Activated T-cell treated with anti-CD3 and anti-CD28 coated beads, Interleukin-2, amount 50 U/mL, for 4 hours (primary cell): ENCODE data around the gene ALPL. TPM values are rescaled to one million over a fixed set of nuclear protein-coding genes. Genes with fewer than 3 reads are reported as not detected.
"Not testable (repeated sequence)": the region's sequence is repeated elsewhere in the genome, so short reads cannot be mapped to it uniquely, and the experiment has no call there.

Experiments
- ATAC-seq, 2 donors: fragments of 200-7000 bp; cut with Tn5 transposase; one replicate each; pipeline ENCODE4 v1.10.0; 2021
- DNase-seq: peaks from one replicate; pipeline ENCODE4 v3.0.0-alpha.2; 2020
- H3K27me3 Mint-ChIP-seq: one replicate; pipeline ENCODE4 v1.8.0; 2021; ENCODE audit warnings: low read depth, mixed read lengths
- H3K36me3 Mint-ChIP-seq: one replicate; pipeline ENCODE4 v1.8.0; 2022; ENCODE audit warnings: mixed read lengths; ENCODE audit not compliant: insufficient read depth
- H3K4me1 Mint-ChIP-seq: one replicate; pipeline ENCODE4 v1.8.0; 2021; ENCODE audit warnings: low read depth, mixed read lengths
- H3K4me3 Mint-ChIP-seq: one replicate; pipeline ENCODE4 v1.8.0; 2021; ENCODE audit warnings: mild to moderate bottlenecking, moderate library complexity, mixed read lengths
- H3K9me3 Mint-ChIP-seq: one replicate; pipeline ENCODE4 v1.8.0; 2021; ENCODE audit warnings: mixed read lengths
- total RNA-seq, 3 donors: library from RNA; stranded (reverse); gene quantifications; one replicate each; pipeline ENCODE4 v1.2.1, GENCODE V29; 2021

ALPL gene
- total RNA-seq, 3 donors from 2014 or later = 0.33 to 0.38 (median 0.34) TPM

DNA sequence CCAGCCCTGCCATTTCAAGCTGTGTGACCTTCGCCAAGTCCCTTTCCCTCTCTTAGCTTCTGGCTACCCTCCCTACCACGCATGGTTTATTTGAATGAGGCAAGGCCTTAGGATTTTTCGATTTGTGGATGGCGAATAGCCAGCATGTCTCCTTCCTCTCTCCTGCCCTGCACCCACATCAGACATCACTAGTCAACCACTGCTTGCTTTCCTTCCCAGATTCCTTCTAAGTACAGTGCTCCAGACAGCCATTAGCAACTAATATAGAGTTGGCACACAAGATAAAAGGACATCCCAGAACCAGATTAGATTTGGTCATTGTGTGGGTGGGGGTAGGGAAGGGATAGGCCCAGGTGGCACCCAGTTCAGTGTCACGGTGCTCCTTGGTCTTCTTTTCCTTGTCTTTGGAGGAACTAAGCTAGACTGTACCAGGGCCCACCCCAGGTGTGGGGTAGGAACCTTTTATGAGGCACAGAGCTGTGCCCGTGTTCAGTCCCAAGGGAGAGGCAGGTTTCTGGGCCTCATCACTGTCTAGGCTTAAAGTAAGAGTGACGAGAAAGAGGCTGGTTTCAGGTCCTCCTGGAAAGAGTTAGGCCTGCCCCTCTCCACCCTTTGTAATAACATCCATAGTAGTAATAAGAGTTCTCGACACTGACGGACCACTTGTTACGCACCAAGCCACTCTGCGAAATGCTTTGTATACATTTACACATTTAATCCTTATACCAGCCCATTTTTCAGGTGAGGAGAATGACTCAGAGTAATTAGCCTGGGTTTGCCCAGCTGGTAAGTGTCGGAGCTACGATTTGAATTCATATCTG is 8.6 kb downstream of the ALPL start:
- DNase-seq = no peak
- no peak overlapping the region for H3K4me3 Mint-ChIP-seq
- H3K27me3 Mint-ChIP-seq = peaks cover 3% of the 10 kb centered on the region
- no peaks in the 10 kb centered on the region for H3K4me1 Mint-ChIP-seq
- no peak for ATAC-seq
- H3K36me3 Mint-ChIP-seq = no peaks in the 10 kb centered on the region
- H3K9me3 Mint-ChIP-seq = no peaks in the 10 kb centered on the region

DNA sequence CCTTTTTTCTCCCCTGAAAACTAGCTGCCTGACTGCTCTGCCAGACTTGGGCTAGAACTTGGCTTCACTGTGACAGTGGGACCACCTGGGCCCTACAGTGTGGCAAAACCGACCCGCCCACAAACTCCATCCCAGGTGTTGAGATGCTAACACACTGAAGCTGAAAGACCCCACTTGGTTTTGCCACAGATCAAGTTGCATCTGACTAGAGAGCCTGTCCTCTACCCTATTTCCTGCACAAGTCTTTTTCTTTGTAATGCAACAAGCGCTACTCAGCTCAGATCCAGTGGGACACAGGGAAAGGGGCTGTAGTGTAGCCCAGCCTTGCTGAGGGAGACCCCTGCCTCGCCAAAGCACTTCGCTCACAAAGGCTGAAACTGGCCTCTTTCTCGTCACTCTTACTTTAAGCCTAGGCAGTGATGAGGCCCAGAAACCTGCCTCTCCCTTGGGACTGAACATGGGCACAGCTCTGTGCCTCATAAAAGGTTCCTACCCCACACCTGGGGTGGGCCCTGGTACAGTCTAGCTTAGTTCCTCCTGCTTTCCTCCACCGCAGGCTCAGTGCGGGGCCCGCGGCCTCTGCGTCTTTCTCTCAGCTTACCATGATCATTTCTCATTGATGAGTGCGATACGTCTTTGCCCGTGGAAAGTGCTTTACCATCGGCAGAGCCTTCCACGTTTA is 9.7 kb downstream of the ALPL start:
- no peak for DNase-seq
- no peaks in the 10 kb centered on the region for H3K4me1 Mint-ChIP-seq
- H3K36me3 Mint-ChIP-seq = no peaks in the 10 kb centered on the region
- no peak overlapping the region for H3K4me3 Mint-ChIP-seq
- ATAC-seq = no peak
- no peaks in the 10 kb centered on the region for H3K9me3 Mint-ChIP-seq
- H3K27me3 Mint-ChIP-seq = peaks cover 3% of the 10 kb centered on the region

DNA sequence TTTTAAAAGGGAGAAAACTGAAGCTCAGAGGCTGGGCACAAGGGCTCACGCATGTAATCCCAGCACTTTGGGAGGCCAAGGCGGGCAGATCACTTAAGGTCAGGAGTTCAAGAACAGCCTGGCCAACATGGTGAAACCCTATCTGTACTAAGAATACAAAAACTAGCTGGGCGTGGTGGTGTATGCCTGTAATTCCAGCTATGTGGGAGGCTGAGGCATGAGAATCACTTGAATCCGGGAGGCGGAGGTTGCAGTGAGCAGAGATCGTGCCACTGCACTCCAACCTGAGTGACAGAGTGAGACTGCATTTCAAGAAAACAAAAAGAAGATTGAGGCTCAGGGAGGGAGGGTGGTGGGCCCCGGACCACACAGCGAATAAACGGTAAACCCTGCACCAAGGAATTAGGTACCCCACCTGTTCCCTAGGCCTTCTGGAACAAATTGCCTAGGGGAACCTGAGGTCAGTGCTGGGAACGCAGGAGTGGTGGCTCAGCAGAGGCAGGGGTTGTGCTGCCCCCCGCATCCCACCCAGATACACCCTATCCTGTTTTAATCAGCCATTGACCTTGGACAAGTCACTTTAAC is 10.4 kb downstream of the ALPL start:
- ATAC-seq, H3K27me3 Mint-ChIP-seq, H3K36me3 Mint-ChIP-seq, H3K9me3 Mint-ChIP-seq, H3K4me3 Mint-ChIP-seq, H3K4me1 Mint-ChIP-seq, DNase-seq: not testable (repeated sequence)

DNA sequence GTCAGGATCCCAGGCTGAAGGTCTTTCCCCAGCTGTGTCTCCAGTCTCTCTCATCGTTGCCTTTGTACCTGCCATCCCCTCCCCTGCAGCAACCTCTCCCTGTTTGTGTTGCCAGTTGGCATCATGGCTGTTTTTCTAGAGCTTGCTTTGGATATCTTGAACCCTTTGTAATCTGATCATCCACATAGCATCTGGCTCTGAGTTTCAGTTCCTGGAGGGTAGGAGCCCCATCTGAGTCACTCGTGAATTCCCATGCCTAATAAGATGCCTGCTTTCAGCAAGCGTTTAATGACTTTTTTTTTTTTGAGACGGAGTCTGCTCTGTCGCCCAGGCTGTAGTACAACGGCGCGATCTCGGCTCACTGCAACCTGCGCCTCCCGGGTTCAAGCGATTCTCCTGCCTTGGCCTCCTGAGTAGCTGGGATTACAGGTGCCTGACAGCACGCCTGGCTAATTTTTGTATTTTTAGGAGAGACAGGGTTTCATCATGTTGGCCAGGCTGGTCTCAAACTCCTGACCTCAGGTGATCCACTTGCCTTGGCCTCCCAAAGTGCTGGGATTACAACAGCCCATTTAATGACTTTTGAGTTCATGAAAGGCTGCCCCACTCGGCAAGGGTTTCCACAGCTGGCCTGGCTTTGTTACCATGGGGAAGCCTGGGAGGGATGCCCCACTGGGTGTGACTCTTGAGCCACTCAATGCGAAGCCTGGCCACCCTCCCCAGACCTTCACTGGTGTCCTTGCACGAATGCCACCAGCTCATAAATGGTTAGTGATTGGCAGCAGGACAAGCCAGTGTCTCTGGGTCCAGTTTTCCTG is 11.9 kb downstream of the ALPL start:
- H3K4me1 Mint-ChIP-seq = no peaks in the 10 kb centered on the region
- no peaks in the 10 kb centered on the region for H3K36me3 Mint-ChIP-seq
- H3K9me3 Mint-ChIP-seq = no peaks in the 10 kb centered on the region
- no peak for DNase-seq
- no peak overlapping the region for H3K4me3 Mint-ChIP-seq
- peaks cover 2% of the 10 kb centered on the region for H3K27me3 Mint-ChIP-seq
- no peak for ATAC-seq

DNA sequence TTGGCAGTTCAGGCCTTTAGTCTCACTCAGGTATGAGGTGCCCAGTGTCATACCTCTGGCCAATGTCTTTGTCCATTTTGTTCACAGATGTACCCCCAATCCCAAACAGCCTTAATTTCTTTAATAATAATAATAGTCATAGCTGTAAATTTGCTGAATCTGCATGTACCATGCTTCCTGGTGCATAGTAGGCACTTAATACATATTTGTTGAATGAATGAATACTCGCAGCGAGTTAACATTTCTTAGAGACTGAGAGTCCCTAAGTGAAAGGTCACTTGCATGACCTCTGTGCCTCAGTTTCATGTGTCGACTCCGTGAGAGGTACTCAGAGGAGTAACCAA is 12.5 kb downstream of the ALPL start:
- H3K27me3 Mint-ChIP-seq = no peaks in the 10 kb centered on the region

DNA sequence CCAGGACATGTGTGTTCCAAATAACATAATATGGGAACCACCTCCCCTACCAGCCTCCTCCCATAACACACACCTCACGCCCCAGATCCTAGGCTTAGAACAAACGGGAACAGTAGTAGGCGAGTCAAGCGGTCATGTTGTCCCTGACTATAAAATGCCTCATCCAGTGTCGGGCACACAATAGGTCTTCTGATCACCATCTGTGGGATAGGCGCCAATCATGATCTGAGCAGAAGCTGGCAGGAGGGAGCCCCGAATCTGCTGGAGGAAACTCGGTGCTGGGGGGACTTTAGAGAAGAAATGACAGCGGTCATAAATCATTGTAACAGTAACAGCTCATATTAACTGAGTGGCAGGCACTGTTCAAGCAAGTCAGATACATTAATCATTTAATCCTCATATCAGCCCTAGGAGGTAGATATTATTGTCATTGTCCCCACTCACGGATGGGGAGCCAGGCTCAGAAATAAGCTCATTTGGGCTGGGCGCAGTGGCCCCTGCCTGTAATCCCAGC is 13.4 kb downstream of the ALPL start:
- ATAC-seq = no peak
- Mint-ChIP-seq H3K9me3 (no peaks in the 10 kb centered on the region), H3K4me1 (no peaks in the 10 kb centered on the region), H3K27me3 (no peaks in the 10 kb centered on the region), H3K36me3 (no peaks in the 10 kb centered on the region), H3K4me3 (no peak overlapping the region)
- DNase-seq = no peak

More for the DNA sequence above, 12.5 kb downstream of the ALPL start:
- no peak for DNase-seq
- H3K4me1 Mint-ChIP-seq = no peaks in the 10 kb centered on the region
- no peaks in the 10 kb centered on the region for H3K9me3 Mint-ChIP-seq
- ATAC-seq = no peak
- no peak overlapping the region for H3K4me3 Mint-ChIP-seq
- H3K36me3 Mint-ChIP-seq = no peaks in the 10 kb centered on the region

DNA sequence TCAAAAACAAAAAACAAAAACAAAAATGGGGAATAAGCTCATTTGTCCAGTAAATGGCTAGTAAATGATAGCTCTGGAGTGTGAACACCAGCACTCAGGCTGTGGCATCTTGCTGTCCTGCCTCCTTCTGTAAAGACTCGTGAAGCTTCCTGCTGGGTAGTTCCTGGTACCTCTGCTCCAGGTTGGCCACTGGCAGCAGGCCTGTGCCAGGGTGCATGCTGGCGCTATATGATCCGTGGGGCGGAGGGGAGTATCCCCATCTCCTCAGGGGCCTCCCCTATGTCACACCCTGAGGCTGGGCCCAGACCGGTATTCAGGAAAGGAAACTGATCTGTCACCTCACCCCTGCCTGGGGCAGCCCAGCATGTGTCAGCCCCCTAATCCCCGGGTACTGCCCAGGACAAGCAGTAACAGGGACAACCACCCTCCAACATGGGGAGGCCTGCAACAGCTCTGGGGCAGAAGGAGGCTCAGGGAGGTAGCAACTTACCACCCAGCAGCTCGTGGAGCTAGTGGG is 14.1 kb downstream of the ALPL start:
- DNase-seq (no peak), ATAC-seq (no peak)
- H3K27me3 Mint-ChIP-seq = no peaks in the 10 kb centered on the region
- no peaks in the 10 kb centered on the region for H3K4me1 Mint-ChIP-seq
- no peaks in the 10 kb centered on the region for H3K36me3 Mint-ChIP-seq
- no peaks in the 10 kb centered on the region for H3K9me3 Mint-ChIP-seq
- no peak overlapping the region for H3K4me3 Mint-ChIP-seq

DNA sequence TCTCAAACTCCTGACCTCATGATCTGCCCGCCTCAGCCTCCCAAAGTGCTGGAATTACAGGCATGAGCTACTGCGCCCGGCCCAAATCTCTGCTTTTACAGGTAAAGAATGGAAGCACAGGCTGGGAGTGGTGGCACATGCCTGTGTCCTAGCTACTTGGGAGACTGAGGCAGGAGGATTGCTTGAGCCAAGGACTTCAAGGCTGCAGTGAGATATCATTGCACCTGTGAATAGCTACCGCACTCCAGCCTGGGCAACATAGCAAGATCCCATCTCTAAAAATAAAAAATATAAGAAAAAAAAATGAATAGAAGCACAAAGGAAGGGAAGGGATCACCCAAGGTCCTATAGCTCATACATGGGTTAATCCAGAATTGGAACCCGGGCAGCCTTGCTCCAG is 15.0 kb downstream of the ALPL start:
- Mint-ChIP-seq H3K4me3 (no peak overlapping the region), H3K9me3 (no peaks in the 10 kb centered on the region), H3K4me1 (no peaks in the 10 kb centered on the region), H3K27me3 (no peaks in the 10 kb centered on the region), H3K36me3 (no peaks in the 10 kb centered on the region)
- no peak for DNase-seq
- no peak for ATAC-seq

DNA sequence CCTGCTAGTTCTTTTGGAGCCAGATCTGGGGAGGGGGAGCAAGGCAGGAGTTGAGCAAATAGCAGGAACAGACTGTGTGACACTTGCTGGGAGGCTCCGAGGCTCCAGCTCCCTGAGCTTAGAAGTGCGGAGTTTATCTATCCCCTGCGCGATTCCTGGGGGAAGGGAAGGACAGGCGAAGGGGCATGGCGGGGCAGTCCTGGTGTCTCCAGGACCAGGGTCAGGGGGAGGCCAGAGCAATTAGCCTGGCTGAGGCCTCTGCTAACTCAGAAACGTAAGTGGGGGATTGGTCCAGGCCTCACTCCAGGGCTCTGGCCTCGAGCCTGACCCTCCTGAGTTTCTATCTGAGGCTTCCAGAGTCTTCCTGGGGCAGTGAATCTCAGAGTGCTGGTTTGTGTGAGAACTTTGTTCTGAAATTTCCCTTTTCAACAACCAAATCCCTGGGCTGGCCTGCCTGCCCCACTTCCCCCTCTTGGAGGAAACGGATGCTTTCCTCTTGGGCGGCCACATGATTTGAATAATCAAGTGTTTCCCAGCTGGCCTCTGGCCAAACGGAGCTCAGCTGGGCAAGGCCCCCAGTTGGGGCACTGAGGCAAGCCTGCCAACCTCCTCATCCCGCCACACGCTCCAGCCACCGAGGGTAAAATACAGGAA is 15.6 kb downstream of the ALPL start:
- ATAC-seq (no peak), DNase-seq (no peak)
- Mint-ChIP-seq H3K36me3 (no peaks in the 10 kb centered on the region), H3K27me3 (peaks cover 3% of the 10 kb centered on the region), H3K4me1 (no peaks in the 10 kb centered on the region), H3K4me3 (no peak overlapping the region), H3K9me3 (no peaks in the 10 kb centered on the region)

DNA sequence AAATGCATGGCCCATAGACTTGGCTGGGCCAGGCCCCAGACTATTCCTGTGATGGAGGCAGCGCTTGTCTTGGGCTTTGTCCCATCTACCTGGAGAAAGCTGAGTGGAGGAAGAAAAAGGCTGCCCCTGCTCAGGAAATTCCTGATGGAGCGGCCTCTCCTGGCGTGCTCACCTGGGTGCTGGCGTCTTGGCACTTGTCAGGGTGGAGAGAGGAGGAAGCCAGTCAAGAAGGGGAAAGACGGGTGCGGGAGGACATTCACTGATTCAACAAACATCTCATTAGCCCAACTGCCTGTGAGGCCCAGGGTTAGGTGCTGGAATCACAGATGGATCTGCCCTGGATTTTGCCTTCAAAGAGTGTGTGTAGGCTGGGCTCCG is 16.1 kb downstream of the ALPL start:
- Mint-ChIP-seq H3K9me3 (no peaks in the 10 kb centered on the region), H3K27me3 (peaks cover 5% of the 10 kb centered on the region), H3K4me3 (no peak overlapping the region), H3K36me3 (no peaks in the 10 kb centered on the region), H3K4me1 (no peaks in the 10 kb centered on the region)
- DNase-seq = no peak
- no peak for ATAC-seq

DNA sequence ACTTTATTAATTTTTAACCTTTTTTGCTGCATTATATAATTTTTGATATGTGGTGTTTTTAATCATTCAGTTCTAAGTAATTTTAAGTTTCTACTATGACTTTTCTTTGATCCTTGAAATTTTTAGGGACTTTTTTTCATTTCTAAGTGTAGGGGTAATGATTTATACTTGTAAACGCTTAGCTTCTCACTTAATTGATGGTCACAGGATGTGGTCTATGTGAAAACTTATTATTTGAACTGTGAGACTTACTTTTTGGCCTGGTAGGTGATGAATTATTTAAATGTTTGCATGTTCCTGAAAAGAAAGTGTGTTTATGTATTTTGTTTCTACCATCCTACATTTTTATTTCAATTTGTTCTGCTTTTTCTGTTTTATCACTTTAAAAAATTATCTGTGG is 17.2 kb downstream of the ALPL start:
- ATAC-seq (no peak), DNase-seq (no peak)
- Mint-ChIP-seq H3K36me3 (no peaks in the 10 kb centered on the region), H3K4me3 (no peak overlapping the region), H3K27me3 (peaks cover 14% of the 10 kb centered on the region), H3K4me1 (no peaks in the 10 kb centered on the region), H3K9me3 (no peaks in the 10 kb centered on the region)

DNA sequence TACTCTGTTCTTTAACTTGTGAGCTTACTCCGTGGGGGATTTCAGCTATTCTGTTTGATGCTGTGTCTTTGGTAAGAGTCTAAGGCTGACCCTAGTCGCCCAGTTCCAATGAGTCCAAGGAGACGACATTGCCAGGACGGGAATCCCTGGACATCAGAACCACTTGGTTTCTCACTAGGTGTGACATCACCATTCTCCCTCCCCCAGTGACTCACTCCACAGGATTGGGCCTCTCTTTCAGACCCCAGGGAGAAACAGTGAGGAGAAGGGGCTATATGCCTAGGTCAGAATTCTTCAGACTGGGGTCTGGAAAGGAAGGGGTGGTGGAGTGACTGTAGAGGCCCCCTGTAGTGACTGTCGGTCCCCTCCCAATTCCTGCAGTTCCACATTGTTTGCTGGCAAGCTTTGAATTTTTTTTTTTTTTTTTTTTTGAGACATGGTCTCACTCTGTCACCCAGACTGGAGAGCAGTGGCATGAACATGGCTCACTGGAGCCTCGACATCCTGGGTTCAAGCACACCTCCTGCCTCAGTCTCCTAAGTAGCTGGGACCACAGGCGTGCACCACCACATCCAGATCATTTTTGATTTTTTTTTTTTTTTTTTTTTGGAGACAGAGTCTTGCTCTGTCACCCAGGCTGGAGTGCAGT is 21.3 kb downstream of the ALPL start:
- H3K4me3 Mint-ChIP-seq = no peak overlapping the region
- peaks cover 20% of the 10 kb centered on the region for H3K27me3 Mint-ChIP-seq
- no peak for ATAC-seq

DNA sequence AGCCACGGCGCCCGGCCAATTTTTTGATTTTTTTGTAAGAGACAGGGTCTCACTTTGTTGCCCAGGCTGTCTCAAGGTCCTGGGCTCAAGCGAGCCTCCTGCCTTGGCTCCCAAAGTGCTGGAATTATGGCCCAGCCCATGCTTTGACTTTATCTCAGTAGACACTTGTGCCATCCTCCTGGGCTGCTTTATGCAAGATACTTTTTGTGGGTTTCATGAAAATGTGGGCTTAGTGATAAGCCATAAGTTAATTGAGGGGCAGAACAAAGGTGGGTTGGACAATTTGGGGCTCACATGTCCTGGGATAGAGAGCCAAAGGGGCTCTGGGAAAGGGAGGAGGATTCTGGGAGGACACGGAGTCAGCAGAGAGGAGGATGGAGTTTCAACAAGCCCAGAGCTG is 22.0 kb downstream of the ALPL start:
- DNase-seq (no peak), ATAC-seq (no peak)
- H3K4me1 Mint-ChIP-seq = no peaks in the 10 kb centered on the region
- no peaks in the 10 kb centered on the region for H3K36me3 Mint-ChIP-seq
- H3K9me3 Mint-ChIP-seq = no peaks in the 10 kb centered on the region
- H3K27me3 Mint-ChIP-seq = peaks cover 23% of the 10 kb centered on the region
- no peak overlapping the region for H3K4me3 Mint-ChIP-seq

More for the DNA sequence above, 21.3 kb downstream of the ALPL start:
- H3K4me1 Mint-ChIP-seq = no peaks in the 10 kb centered on the region
- no peaks in the 10 kb centered on the region for H3K9me3 Mint-ChIP-seq
- DNase-seq = no peak
- H3K36me3 Mint-ChIP-seq = no peaks in the 10 kb centered on the region
